Retina (tissue), 1 donor: ENCODE measurements around the gene DGKD.
A peak's percentile ranks its signal among the peaks of the same experiment; 100 is the strongest.

Experiments used
- DNase-seq: peaks from one replicate; pipeline ENCODE4 v3.0.0-alpha.2; 2016

Gene DGKD

DNA sequence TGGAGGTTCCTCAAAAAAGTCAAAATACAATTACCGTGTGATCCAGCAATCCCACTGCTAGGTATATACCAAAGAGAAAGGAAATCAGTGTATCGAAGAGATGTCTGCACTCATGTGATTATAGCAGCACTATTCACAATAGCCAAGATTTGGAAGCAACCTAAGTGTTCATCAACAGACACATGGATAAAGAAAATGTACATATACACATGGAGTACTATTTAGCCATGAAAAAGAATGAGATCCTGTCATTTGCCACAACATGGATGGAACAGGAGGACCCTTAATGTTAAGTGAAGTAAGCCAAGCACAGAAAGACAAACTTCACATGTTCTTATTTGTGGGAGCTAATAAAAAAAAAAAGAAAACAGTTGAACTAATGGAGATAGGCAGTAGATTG lies 78.7 kb downstream of the DGKD start:
- DNase-seq = no peak

DNA sequence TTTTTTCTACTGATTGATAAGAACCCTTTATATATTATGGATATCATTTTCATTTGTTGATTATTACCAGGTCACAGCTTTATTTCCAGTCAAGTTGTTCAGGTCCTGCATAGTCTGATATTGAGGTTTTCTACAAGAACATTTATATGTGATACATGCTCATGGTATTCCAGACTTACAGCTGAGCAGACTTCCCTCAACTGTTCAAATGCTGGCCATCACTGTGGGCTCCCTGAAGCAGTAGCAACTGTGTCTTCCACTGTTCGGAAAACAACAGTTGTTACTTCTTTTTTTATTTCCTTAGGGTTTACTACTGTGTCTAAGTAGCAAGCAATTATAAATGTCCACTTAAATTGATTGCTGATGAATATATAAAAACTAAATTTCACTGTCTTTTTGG lies 79.5 kb downstream of the DGKD start:
- DNase-seq = no peak

DNA sequence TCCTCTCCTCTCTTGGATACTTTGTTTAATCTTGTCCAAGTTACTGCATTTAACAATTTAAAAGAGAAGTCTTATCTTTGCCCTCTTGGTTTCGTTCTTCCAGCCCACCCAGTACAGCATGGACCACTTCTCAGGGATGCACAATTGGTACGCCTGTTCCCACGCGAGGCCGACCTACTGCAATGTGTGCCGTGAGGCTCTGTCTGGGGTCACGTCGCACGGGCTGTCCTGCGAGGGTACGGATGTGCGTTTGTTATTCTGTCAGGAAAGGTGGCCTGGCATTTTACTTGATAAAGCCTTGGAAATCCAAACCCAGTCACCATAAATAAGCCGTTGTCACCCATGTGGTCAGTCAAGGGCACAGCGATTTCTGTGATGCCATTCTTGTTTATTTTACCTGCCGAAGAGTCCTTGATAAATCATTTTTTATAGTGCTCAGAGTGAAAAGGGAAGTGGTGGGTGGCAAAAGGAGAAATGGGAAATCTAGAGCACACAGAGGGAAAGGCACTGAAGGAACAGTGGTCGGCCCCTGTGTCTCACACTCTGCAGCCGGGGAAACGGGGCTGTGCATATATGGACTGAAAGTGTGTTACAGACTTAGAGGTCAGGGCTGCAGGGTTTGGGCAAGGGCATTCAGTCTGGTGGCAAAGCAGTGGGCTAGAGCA lies 80.5 kb downstream of the DGKD start:
- DNase-seq = peak; percentile 47

- peak; percentile 52 for DNase-seq
These were observed 81.3 kb downstream of the DGKD start for GRCh38 chr2:233435436-233436190.

- no peak for DNase-seq
These were observed 81.9 kb downstream of the DGKD start for GRCh38 chr2:233436191-233436581.

GRCh38 chr2:233436691-233437438 lies 82.6 kb downstream of the DGKD start:
- no peak for DNase-seq

GRCh38 chr2:233437439-233437955 lies 83.2 kb downstream of the DGKD start:
- no peak for DNase-seq

- no peak for DNase-seq
These were observed 84.4 kb downstream of the DGKD start for GRCh38 chr2:233438573-233439147.

GRCh38 chr2:233439191-233439590 lies 84.9 kb downstream of the DGKD start:
- DNase-seq = no peak

- DNase-seq = no peak
These were observed 86.0 kb downstream of the DGKD start for GRCh38 chr2:233440314-233440713.

DNA sequence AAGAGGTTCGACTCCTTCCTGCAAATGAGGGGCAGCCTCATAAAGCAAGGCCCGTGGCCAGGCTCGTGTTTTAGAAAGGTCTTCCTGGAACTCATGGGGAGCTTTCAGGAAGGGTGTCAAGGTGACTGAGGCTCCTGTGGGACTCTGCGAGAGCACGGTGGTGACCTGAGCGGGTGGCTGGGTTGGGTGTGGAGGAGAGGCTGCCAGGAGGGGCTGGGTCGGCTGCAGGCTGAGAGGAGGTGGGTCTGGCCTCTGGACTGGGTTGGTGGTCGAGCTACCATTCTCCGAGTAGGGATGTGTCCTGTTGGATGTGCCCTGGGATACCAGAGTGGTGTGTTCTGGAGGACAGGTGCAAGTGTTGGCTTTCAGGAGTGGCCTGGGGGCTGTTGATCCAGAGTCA lies 86.4 kb downstream of the DGKD start:
- DNase-seq = no peak

DNA sequence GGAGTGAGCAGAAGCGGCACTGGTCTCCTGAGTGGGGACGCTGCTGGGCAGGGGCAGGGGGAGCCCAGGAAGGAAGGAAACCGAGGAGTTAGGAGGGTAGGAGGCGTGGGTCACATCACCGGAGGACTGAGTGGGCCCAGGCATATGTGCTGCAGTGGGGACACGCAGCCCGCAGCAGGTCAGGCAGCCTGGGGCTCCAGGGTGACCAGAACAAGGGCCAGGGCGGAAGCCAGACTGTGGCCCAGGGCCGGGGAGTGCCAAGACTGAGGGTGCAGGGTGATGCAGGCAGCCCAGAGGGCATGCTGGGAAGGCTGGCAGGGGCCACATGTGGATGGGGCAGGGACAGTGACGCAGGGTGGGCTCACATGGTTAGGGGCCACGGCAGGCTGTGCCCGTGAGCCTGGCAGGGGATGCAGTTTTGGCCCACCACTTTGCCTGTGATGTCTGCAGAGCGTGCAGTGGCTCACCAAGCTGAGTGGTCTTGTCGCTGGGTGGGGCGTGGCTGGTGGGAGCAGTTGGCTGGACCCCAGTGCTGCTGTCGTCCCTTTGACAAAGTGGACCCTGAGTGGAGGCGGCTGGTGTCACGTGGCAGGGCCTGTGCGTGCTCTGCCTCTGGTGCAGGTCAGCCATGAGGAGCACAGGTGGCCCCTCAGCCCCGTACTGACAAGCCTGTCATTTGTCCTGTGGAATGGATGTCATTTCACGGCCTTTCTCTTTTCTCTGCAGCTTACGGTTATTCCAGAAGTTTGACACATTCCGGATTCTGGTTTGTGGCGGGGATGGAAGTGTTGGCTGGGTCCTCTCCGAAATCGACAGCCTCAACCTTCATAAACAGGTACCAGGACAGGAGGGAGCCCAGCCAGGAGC lies 87.1 kb downstream of the DGKD start:
- DNase-seq = no peak

- no peak for DNase-seq
These were observed 87.7 kb downstream of the DGKD start for GRCh38 chr2:233442028-233442310.

DNA sequence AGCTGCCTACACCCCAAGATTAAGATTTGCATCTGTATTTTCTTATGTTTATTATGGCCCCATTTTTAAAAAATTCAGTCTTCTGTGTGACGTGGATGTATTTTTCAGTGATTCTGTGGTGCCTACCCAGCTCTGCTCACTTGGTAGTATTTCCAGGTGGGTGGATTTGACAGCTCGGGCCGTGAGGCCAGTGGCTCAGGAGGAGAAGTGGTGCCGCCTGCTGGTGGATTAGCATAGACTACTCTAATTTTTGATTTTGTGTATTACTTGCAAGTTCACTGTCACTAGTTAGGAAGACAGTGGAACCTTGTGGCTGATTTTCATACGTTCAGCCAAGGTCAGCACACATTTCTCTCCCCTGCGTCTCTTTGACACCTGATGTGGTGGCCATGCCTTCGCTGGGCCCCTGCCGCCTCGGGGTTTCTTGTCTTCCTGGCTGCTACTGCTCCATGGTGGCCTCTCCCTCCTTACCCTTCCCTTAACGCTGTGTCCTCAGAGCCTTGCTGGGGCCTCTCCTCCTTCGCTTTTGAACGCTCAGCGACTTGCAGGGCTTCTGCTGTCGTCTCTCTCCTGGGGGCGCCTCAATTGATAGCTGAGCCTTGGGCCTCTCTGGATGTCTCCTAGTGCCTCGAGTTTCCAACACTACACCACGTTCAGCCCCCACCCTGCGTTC lies 89.4 kb downstream of the DGKD start:
- peak; percentile 65 for DNase-seq

- DNase-seq = no peak
These were observed 90.2 kb downstream of the DGKD start for GRCh38 chr2:233444501-233444900.

DNA sequence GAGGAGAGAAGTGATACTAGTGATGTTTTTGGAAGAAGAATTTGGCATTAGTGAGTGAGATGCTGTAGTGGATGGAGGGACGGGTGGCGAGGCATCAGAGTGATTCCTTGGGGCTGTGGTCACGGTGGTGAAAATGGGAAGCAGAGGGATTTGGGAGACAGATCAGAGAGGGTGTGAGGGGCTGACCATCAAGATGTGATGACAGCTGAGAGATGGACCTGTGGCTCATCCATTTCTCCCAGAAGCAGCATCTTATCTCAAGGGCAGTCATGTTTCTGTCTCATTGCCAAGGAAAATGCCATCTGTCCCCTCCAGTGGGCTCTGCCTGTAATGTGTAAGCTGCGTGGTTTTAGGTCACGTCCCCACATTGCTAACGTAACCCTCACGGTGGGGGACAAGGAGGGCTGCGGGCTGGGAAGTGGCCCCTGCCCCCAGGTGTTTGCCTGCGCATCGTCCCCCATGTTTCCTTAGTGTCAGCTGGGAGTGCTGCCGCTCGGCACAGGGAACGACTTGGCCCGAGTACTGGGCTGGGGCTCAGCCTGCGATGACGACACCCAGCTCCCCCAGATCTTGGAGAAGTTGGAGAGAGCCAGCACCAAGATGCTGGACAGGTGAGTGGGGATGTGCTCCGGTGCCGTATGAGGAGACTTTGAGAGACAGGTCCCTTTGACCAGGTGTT lies 91.0 kb downstream of the DGKD start:
- DNase-seq = no peak

GRCh38 chr2:233446121-233446520 lies 91.8 kb downstream of the DGKD start:
- DNase-seq = no peak

- DNase-seq = no peak
These were observed 92.5 kb downstream of the DGKD start for GRCh38 chr2:233446606-233447305.

DNA sequence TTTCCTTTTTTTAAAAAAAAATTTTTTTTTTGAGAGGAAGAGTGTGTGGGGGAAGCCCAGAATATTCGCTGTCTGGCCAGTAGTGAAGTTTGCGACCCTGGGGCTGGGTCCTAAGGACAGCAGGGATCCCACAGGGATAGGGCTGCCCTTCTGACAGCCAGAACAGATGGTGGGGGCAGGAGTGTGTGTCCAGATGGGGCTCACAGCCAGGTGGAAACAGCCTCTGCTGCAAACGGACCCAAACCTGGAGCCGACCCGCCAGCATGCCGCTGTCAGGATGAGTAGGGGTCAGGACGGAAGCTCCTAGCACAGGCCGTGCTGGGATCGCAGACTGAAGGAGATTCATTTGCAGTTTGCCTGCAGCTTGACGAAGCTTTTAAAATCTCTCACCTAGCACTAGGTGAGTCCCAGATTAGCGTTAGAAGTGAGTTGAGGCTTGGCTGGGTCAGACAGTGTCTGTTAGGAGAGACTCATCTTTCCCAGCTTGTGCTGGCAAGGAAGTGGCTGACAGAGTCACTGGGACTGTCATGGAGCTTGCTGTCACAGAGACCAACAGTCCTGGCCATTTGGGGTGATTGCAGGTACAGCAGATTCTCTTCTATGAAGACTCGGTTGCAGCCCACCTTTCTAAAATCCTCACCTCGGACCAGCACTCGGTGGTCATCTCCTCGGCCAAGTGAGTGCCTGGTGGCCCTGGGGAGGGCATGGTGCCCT lies 93.4 kb downstream of the DGKD start:
- DNase-seq = no peak

DNA sequence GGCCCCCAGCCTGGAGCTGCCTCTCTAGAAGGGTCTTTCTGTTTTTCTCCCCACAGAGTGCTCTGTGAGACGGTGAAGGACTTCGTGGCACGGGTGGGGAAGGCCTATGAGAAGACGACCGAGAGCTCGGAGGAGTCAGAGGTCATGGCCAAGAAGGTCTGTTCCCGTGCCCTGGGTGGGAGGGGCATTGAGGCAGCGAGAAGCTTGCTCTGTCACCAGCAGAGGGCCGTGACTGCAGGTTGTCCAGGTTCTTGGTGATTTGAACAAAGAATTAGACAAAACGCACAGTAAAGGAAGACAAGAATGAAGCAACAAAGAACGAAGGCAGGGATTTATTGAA lies 93.9 kb downstream of the DGKD start:
- DNase-seq = no peak
